Measurements from ENCODE around the gene TEX22.

DNA sequence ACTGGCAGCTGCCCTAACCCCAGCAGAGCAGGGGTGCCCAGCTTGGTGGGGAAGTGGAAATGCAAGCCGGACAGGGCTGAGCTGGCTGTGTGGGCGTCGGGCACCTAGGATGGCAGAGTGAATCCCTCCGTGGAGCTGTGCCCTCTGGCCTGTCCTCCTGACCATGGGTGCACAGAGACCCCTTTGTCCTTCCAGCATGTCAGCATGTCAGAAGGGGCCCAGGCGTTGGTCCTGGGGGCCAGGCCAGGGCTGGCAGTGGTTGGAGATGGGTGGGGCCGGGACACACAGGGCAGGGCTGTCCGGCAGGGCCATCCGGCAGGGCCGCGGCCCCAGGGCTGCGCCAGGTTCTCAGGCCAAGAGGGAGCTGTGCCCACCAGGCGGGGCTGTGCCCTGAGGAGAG is 8.8 kb upstream of the TEX22 start:
- TF ChIP-seq EP300 (IDR thresholded peaks at IDR 0.05; ENCODE audit: borderline replicate concordance), result no peak
- TF ChIP-seq, protein P1, sequence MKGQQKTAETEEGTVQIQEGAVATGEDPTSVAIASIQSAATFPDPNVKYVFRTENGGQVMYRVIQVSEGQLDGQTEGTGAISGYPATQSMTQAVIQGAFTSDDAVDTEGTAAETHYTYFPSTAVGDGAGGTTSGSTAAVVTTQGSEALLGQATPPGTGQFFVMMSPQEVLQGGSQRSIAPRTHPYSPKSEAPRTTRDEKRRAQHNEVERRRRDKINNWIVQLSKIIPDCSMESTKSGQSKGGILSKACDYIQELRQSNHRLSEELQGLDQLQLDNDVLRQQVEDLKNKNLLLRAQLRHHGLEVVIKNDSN (IDR thresholded peaks at IDR 0.05), result no peak
- TF ChIP-seq, protein P2, sequence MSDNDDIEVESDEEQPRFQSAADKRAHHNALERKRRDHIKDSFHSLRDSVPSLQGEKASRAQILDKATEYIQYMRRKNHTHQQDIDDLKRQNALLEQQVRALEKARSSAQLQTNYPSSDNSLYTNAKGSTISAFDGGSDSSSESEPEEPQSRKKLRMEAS (IDR thresholded peaks at IDR 0.05), result no peak
- TF ChIP-seq FOXM1 (IDR thresholded peaks at IDR 0.05; ENCODE audit: borderline replicate concordance, low read depth), result no peak
- no peak for TF ChIP-seq YY1 (IDR thresholded peaks at IDR 0.05; ENCODE audit: low read depth)
- no peak for TF ChIP-seq CEBPB (IDR thresholded peaks at IDR 0.05)
- no peak for TF ChIP-seq TAF1 (IDR thresholded peaks at IDR 0.05; ENCODE audit: low read depth)
- no peak for TF ChIP-seq ZBTB7A (IDR thresholded peaks at IDR 0.05; ENCODE audit: low read depth)
